Activated CD4-positive, CD25-positive, alpha-beta regulatory T cell treated with anti-CD3 and anti-CD28 coated beads, Interleukin-2, amount 50 U/mL, for 24 hours (primary cell): ENCODE results near the gene AZIN2.
"Not testable (repeated sequence)": the region's sequence is repeated elsewhere in the genome, so short reads cannot be mapped to it uniquely, and the experiment has no call there.

ENCODE experiments used
- ATAC-seq, 2 donors: fragments of 150-1000 bp; cut with Tn5 transposase; one replicate each; pipeline ENCODE4 v1.10.0; 2021; ENCODE audit warnings: mild to moderate bottlenecking in 1 of 2, moderate library complexity in 1 of 2

Gene AZIN2

DNA sequence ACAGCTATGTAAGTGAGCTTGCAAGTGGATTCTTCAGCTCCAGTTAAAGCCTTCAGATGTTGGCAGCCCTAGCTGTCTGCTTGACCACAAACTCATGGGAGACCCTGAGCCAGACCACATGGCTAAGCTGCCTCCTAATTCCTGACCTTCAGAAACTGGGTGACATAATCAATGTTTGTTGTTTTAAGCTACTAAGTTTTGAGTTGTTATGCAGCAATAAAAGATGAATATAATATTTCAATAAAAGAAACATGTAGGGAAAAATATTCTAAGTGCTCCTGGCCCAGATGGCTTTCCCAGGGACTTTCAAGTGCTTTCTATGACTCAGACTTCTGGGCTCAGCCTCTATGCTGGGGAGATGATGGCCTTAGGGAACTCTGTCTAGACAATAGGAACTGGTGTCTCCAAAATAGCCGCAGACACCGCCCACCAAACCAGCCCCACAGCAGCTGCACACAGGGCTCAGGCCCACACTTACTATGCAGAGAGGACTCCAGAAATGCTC, 20.3 kb upstream of the AZIN2 start:
- no peak for ATAC-seq

DNA sequence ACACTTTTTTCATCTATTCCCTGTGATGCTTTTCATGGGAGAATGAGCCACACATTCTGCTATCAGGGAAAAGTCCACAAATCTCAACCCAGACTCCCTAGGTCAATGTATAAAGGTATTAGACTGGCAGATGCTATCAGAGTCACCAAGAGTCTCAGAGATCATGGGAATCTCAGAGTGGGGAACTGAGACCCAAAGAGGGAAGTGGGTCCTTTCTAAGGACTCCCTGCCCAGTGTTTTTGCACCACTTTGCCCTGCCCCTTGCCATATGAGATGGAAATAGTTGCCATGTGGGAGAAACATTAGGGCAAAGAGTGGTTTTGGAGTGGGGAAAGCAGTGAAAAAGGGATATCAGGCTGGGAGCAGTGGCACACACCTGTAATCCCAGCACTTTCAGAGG, 19.1 kb upstream of the AZIN2 start:
- ATAC-seq: no peak

DNA sequence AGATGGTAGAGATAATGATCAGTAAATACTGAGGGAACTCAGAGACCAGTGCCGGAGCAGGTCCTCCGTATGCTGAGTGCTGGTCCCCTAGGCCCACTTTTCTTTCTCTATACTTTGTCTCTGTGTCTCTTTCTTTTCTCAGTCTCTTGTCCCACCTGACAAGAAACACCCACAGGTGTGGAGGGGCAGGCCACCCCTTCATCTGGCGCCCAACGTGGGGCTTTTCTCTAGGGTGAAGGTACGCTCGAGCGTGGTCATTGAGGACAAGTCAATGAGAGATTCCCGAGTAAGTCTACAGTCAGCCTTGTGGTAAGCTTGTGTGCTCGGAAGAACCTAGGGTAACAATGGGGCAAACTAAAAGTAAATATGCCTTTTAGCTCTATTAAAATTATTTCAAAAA, 16.7 kb upstream of the AZIN2 start:
- not testable (repeated sequence) for ATAC-seq

DNA sequence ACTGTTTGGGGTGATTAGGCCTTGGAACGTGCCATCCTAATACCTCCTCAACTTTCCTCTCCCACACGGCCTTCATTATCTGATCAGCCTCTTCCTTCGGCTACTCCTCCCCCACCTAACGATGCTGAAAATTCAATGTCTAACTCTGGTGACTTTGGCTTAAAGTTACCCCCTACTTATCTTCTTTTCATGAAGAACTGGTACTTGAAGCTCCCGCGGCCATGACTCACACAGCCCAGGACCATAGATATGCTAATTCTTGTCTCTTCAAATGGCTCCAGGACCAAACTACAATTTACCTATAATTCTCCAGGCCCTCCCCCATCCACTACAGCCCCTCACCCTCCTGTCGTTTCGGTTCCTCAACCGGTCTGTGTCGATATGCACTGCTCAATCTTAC, 15.7 kb upstream of the AZIN2 start:
- no peak for ATAC-seq

DNA sequence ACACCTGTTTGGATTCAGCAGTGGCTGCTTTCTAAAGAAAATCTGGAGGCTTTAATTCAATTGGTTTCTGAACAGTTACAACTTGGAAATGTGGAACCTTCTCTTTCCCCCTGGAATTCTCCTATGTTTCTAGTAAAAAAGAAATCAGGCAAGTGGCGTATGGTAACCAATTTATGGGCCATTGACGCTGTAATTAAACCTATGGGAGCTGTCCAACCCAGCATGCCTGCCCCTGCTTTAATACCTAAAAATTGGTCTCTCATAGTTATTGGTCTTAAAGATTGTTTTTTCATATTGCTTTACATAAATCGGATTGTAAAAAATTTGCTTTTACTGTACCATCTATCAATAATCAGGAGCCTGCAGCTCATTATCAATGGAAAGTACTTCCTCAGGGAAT, 14.5 kb upstream of the AZIN2 start:
- not testable (repeated sequence) for ATAC-seq

DNA sequence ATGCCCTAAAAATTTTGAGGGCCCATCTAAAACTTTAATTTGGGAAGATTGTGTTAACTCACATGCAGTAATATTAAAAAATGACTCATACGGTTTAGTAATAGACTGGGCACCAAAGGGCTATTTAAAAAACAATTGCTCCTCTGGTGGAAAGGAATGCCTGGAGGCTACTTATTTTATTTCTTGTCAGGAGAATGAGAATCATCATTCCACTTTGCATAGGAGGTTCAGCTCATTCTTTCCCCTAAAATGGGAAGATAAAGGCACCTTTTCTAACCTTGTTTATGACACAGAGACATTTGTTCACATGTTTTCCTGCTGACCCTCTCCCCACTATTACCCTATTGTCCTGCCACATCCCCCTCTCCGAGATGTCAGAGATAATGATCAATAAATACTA, 12.8 kb upstream of the AZIN2 start:
- ATAC-seq: not testable (repeated sequence)

DNA sequence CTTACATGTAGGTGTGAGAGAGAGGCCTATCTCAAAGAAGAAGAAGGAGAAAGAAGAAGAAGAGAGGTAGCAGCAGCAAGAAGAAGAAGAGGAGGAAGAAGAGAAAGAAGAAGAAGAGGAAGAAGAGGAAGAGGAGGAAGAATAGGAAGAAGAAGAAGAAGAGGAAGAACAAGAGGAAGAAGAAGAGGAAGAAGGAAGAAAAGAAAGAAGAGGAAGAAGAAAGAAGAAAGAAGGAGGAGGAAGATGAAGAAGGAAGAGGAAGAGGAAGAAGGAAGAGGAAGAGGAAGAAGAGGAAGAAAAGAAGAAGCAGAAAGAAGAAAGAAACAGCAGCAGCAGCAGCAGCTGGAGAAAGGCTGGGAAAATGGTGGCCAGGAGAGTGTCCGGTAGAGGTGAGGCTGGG, 10.3 kb upstream of the AZIN2 start:
- no peak for ATAC-seq

DNA sequence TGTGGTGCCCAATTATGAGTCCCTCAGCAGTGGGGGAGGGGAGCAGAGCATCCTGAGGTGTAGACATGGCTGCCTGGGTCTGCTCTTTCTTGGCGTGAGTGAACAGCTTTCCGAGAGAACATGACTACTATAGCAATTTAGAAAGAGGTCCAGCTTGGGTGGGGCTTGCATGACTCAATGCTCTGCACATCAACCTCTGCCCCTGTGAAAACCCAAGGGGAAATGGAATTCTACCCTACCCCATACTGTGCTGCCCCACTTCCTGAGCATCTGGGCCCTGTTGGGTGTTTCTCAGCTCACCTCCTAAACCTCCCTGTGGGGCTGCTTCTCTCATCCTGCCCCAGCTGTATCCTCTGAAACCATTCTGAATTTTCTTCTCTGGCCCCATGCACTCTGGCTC, 8.2 kb upstream of the AZIN2 start:
- no peak for ATAC-seq

DNA sequence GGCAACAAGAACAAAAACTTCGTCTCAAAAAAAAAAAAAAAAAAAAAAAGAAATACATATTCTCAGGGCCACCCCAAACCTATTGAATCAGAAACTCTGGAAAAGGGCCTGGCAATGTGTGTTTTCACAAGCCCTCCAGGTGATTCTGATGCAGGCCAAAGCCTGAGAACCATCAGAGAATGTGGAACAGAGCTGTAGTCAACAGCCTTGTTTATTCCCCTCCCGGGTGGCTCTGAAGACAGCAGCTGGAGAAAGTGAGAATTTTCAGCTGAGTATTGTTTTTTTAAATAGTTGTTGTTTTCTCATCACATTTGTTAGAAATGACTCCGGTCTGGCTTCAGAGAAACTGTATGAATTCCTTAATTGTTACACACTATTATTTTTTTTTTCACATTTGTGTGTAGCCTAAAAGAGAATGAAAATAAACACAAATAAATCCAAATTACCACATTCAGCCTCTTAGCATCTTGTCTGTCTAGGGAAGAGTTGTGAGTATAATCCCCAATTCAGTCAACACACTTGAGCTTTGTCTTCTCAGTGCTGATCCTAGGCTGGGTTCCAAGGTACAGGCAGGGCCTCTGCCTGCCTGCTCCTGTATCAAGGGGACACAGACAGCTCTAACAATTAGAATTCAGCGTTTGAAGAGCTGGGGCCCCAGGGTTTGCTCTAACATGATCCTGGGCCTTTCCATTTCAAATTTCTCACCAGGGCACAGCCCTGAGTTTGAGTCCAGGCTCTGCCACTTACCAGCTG, 6.6 kb upstream of the AZIN2 start:
- ATAC-seq: no peak

DNA sequence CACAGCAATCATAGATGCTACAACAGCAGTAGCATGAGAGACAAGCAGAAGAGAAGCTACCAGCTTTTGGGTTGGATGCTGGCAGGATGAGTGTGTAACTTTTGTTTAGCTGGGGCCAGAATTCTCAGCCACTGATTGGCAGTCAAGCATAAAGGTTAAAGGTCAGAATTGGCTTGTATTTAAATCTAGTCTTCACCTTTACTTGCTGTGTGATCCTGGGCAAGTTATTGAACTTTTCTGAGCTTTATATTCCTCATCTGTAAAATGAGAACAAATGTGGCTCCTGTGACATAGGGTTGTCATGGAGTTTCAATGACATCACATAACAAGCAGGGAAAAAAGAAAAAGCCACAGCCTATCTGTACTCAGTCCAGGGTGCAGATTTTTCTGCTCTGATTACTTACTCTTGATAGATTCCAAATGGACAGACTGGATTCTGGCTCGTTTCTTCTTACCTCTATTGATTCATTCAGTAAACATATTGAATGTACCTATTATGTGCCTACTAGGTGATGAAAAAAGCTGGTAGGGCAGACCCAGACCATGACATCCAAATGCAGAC, 2.8 kb upstream of the AZIN2 start:
- no peak for ATAC-seq

DNA sequence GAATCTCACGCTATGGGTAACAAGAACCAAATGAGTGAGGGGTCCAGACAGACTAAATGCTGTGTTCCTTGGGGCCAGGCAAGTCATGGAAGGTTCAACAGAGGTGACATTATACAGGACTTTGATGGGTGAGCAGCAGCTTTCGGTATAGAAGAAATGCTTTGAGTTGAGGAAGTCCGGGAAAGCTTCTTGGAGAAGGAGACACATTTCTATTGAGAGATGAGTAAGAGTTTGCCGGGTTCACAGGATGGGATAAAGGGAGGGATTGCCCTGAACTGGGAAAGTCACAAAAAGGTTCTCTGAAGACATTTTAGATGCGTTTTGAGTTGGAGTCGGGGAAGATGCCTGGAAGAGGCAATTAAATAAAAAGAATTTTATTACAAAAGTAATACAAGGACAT, 580 bp upstream of the AZIN2 start:
- no peak for ATAC-seq

DNA sequence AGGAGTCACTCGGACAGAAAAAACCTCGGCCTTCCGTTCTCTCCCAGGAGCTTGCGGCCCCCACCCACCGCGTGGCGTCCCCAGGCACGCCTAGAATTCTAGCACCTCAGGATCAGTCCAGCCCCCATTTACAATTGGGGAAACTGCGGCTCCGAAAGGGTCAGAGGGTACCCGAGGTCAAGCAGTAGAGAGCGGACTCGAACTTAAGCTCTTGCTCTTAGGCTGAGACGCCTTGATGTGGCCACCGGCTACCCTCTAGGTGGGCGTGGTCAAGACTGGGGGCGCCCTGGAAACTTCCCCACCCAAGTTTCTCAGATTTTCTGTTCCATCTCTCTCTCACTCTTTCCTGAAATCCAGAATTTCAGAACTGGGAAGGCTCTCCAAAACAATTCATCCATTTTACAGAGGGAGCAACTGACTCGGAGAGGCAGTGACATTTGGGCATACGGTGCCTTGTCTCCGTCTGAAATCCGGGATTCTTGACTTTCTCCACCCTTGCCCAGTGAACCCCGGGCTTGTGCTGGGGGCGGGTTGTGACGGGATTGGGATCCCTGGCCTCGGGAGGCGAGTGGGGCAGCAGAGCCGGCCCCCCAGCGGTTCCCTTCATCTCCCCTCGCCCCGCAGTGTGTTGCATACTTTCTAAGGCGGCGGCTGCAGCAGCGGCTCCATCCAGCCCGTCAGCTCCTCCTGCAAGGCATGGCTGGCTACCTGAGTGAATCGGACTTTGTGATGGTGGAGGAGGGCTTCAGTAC, 777 bp downstream of the AZIN2 start:
- no peak for ATAC-seq

DNA sequence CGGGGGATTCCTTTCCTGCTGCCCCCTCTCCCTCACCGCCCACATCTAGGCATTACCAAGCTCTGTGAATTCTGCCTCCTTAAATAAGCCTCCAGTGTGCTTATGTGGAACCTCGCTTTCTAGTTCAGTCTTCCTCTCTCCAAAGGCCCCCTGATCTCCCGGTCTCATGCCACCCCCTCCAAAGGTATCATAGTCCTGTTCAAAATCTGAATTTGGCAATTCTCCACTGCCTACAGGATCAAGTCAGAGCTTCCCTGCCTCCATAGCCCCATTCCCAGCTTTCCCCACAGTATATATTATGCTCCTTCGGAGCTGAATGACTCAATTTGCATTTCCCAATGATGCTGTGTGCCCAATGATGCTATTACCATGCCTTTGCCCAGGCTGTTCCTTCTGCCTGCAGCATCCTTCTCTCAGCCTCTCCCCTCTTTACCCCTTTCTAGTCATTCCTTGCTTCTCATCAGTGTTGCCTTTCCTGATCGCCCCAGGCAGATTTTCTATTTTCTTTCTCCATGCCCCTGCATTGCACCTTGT, 1.7 kb downstream of the AZIN2 start:
- no peak for ATAC-seq

DNA sequence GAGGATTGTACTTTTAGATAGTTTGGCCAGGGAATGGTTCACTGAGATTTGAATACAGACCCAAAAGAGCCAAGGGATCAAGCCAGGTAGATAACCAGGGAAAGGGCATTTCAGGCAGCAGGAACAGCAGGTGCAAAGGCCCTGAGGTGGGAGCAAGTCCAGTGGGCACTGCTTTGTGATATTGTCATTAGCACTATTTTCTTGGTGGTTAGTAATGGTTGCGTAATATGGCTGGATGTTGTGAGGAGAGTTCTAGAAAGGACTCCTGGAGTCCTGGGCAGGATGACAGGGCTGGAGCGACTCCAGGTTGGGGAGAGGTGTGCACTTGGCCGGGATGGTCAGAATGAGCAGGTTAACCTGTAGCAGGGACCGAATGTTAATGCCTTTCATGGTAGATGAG, 4.4 kb downstream of the AZIN2 start:
- ATAC-seq: no peak

DNA sequence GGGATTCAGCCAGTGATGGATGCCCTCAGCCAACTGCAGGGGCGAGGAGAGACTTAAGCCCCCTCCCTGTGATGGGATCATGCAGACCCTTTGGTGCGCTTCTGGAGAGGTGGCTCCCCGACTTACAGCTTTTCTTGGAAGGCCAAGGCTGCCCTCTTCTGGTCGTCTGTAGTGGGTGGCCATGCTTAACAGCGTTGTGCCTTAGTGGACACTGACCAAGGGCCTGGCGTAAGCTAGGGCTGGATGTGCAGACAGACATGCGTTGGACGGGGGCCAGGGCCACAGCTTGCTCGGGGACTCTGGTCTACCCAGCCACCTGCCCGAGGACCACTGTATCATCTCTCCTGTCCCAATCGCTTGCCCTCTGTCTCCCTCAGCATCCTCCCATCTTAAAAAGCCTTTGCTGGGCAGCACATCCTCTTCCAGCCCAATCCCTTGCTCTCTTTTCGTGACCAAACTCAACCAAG, 5.5 kb downstream of the AZIN2 start:
- peak in 1 of 2 donors; percentile 48 for ATAC-seq

DNA sequence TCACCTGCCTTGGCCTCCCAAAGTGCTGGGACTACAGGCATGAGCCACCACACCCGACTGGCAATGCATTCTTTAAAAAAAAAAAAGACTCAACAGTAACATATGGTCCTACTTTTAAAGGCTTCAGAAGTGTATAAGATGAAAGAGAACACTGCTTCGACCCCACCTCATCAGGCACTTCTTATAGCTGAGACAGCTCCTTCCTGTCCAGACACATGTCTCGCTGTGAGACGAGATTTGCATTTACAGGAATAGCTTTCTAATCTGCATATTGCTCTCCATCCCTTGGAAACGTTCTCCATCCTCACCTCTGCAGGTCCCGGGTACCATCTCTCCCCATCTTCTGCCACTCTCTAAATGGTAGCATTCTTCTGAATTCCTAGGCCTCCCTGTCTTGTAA, 6.7 kb downstream of the AZIN2 start:
- no peak for ATAC-seq

DNA sequence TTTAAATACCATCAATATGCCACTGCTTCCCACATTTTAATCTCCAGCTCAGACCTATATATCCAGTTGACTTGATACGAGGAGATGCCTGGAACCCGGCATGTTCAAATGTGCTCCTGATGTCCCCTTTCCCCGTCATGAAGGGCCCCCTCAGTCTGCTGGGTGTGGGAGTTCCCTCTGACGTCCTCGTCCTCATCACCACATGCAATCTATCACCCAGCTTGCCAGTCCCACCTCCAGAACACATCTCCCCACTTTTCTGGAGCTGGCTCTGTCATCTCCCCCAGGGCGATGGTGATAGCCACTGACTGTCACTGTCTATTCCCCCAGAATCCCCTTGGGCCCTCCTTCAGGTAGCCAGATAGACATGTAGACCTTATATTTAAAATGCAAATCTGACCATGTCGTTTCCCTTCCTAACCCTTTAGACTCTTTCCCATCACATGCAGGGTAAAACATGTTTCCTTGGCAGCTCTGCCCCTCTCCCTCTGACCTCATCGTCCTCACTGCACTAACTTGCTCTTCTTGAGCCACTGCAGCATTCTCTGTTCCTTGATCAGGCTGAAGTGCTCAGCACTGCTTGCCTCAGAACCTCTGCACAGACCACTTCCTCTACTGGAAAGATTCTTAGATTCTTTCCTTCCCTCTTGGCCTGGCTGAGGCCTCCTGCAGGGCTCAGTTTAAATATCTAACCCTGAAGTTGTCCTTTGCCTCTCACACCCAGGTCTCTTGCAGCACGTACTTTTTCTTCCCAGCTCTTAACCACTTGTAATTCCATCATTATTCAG, 7.4 kb downstream of the AZIN2 start:
- peak in 1 of 2 donors; percentile 38 for ATAC-seq

DNA sequence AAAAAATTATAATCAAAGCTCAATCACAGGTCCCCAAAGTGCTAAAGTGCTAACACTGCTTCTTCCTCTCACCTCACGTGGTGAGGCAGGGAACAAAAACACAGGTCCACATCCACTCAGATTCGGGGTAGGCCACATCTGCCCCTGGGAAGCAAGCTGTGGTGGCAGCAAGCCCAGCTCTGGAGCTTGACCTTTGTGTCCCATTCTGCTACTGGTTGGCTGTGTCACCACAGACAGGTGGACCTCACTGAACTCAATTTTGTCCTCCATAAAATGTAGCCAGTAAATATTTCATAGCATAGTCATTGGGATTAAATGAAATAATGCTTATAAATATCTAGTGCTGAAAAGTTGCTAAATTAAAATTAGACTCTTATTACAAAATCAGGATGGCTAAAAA, 8.5 kb downstream of the AZIN2 start:
- no peak for ATAC-seq

DNA sequence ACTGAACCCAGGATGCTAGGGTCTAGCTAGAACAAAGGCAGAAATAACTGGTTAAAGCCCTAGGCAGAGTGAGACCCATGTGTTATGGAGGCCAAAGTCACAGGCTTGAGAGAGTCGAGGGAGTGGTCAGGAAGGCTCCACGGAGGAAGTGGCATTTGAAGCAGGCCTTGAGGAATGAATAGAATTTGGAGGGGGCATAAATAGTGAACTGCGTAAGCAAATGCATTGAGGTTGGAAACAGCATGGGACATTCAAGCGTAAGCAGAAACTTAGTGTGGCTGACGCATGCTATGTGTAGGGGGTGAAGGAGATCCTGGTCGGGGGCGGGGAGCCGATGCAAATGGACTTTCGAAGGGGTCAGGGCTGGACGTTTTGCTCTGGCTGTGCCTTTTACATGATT, 11.5 kb downstream of the AZIN2 start:
- ATAC-seq: no peak

DNA sequence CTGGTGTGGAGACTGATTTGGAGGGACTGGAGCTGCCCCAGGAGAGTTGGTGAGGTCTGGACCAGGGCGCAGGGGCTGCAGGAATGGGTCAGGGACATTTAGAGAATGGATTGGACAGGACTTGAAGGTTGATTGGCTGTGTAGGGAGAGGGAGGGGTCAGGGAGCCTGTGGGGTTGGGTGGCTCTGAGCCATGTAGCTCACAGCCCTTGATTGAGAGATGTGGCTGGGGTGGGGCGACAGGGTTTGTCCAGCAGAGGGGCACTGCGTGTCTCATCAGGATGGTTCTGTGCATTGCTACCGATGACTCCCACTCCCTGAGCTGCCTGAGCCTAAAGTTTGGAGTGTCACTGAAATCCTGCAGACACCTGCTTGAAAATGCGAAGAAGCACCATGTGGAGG, 12.1 kb downstream of the AZIN2 start:
- ATAC-seq: no peak

DNA sequence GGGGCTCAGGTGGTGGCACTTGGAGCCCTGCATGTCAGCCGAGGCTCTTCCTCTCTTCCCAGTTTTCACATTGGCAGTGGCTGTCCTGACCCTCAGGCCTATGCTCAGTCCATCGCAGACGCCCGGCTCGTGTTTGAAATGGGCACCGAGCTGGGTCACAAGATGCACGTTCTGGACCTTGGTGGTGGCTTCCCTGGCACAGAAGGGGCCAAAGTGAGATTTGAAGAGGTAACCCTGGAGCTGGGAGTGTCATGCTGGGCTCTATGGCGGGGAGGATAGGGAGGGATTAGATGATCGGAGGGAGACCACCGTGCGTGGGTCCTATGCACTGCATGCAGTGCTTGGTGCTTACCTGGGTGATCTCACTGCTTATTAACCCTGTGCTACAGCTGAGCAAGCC, 13.5 kb downstream of the AZIN2 start:
- ATAC-seq: no peak

DNA sequence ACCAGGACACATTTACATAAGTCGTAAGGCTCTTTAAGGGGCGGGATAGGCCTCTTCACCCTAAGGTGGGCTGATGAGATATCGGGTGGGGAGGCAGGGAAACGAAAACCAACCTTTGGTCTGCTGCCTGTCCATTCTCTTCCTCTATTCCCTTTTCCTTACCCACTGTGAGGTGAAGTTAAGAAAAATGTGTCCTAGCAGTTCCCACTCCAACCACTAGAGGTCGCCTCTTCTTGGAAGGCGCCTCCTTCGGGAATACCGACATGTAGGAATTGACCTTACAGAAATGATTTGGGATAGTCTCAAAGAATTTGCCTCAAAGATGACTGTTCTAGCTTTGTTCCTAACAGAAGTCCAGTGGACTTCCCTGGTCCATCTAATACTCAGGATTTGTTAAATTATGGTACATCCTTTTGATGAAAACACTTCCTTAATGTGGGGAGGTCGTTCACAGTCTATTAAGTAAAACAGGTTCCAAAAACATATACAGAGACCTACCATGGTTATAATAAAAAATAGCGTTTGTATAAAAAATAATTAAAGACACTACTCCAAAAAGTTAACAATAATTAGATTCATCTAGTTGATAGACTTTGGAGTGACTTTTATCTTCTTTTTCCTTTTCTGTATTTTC, 14.1 kb downstream of the AZIN2 start:
- no peak for ATAC-seq
